ENCODE data around the gene EDC4. TPM values are rescaled to one million over a fixed set of nuclear protein-coding genes. Genes with fewer than 3 reads are reported as not detected.
"Not testable (repeated sequence)": the region's sequence is repeated elsewhere in the genome, so short reads cannot be mapped to it uniquely, and the experiment has no call there.

EDC4 gene, protein sequence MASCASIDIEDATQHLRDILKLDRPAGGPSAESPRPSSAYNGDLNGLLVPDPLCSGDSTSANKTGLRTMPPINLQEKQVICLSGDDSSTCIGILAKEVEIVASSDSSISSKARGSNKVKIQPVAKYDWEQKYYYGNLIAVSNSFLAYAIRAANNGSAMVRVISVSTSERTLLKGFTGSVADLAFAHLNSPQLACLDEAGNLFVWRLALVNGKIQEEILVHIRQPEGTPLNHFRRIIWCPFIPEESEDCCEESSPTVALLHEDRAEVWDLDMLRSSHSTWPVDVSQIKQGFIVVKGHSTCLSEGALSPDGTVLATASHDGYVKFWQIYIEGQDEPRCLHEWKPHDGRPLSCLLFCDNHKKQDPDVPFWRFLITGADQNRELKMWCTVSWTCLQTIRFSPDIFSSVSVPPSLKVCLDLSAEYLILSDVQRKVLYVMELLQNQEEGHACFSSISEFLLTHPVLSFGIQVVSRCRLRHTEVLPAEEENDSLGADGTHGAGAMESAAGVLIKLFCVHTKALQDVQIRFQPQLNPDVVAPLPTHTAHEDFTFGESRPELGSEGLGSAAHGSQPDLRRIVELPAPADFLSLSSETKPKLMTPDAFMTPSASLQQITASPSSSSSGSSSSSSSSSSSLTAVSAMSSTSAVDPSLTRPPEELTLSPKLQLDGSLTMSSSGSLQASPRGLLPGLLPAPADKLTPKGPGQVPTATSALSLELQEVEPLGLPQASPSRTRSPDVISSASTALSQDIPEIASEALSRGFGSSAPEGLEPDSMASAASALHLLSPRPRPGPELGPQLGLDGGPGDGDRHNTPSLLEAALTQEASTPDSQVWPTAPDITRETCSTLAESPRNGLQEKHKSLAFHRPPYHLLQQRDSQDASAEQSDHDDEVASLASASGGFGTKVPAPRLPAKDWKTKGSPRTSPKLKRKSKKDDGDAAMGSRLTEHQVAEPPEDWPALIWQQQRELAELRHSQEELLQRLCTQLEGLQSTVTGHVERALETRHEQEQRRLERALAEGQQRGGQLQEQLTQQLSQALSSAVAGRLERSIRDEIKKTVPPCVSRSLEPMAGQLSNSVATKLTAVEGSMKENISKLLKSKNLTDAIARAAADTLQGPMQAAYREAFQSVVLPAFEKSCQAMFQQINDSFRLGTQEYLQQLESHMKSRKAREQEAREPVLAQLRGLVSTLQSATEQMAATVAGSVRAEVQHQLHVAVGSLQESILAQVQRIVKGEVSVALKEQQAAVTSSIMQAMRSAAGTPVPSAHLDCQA (N-terminal part only)
- total RNA-seq, result 102 and 105 TPM in 2 replicates

DNA sequence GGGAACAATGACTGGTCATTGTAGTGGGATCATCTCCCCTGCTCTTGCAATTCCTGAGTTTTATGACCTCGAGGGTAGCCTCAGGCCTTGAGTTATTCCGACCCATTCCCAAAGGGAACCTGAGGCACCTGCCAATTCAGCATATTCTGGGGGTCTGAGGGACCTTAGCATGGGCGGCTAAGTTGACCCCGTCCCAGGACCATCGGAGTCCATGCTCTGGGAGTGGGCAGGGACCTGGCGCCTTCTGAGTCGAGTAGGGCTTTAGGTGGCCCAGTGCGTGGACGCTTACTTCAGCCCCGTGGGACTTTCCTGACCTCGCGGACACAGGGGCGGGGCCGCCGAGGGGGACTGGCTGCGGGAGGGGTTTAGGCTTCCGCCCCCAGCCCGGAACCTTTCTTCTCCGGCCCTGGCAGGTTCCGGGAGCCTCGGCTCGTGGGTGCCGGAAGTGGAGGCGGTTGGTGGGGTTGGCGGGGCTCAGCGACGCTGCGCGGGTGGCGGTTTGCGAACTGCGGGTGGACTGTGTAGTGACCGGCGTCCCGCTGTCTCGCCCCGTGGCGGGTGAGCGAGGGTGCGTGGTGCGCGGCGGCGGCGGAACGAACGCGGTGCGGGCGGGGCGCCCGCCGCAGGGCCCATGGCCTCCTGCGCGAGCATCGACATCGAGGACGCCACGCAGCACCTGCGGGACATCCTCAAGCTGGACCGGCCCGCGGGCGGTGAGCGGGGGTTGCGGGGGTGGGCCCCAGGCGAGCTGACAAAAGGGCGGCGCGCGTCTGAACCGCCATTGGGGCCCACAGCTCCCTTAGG is at the start of gene EDC4:
EDC4 (plus strand) TSS at position 422 of the 804 bp plus-strand sequence; CDS start at position 632, 210 bp downstream.
- intact Hi-C loops (cut with micrococcal nuclease), result loop anchor here (1.0 to 2.0 kb wide), 2 partner anchors 26 to 56 kb away; partner anchors contain the start of gene CENPT
- H3K4me1 Mint-ChIP-seq (ENCODE audit: low read depth), result peaks cover 21% of the 10 kb centered on the region

GRCh38 chr16:67825119-67825518 is 47.7 kb upstream of the EDC4 start:
- H3K36me3 Mint-ChIP-seq (ENCODE audit: low read depth), result no peaks in the 10 kb centered on the region
- DNase-seq (ENCODE audit: low spot score), result no peak
- intact Hi-C loops (cut with micrococcal nuclease), result no loop called here
- no peaks in the 10 kb centered on the region for H3K9me3 Mint-ChIP-seq
- H3K4me1 Mint-ChIP-seq (ENCODE audit: low read depth), result no peaks in the 10 kb centered on the region
- no peak overlapping the region for H3K4me3 Mint-ChIP-seq (ENCODE audit: low read depth)
- no peaks in the 10 kb centered on the region for H3K27me3 Mint-ChIP-seq (ENCODE audit: low read depth)
- no peak overlapping the region for H3K27ac Mint-ChIP-seq

More for the DNA sequence above, at the start of gene EDC4:
- Mint-ChIP-seq H3K4me3 (ENCODE audit: low read depth) (peak within 1 kb of the TSS; percentile 83), H3K27ac (peak within 1 kb of the TSS; percentile 89), H3K9me3 (no peaks in the 10 kb centered on the region), H3K27me3 (ENCODE audit: low read depth) (no peaks in the 10 kb centered on the region), H3K36me3 (ENCODE audit: low read depth) (peaks cover 35% of the 10 kb centered on the region)
- DNase-seq (ENCODE audit: low spot score), result peak; percentile 85

- intact Hi-C loops (cut with micrococcal nuclease), result no loop called here
- Mint-ChIP-seq H3K27ac (no peak overlapping the region), H3K36me3 (ENCODE audit: low read depth) (peaks cover 3% of the 10 kb centered on the region), H3K4me1 (ENCODE audit: low read depth) (no peaks in the 10 kb centered on the region), H3K27me3 (ENCODE audit: low read depth) (no peaks in the 10 kb centered on the region), H3K9me3 (no peaks in the 10 kb centered on the region), H3K4me3 (ENCODE audit: low read depth) (no peak overlapping the region)
- no peak for DNase-seq (ENCODE audit: low spot score)
Observed at GRCh38 chr16:67825906-67826305, 46.9 kb upstream of the EDC4 start.

DNA sequence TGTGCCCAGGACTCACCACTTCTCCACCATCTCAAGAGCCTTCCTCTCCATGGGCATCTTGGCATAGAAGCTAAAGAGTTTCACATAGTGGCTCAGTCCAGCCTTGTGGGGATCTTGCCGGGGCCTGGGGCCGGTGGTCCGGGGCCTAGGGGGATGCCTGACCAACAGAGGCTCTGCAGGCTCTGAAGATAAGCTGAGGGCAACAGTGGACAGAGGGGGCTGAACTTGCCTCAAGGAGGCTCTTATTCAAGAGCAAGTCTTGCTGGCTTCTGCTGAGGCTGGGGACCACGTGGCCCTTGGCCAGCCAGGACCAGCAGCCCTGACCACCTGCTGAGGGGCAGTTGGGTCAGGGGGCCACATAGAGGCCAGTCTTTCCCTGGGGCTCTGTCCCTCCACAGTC is 44.2 kb upstream of the EDC4 start:
- peaks cover 7% of the 10 kb centered on the region for H3K4me1 Mint-ChIP-seq (ENCODE audit: low read depth)
- no peaks in the 10 kb centered on the region for H3K27me3 Mint-ChIP-seq (ENCODE audit: low read depth)
- intact Hi-C loops (cut with micrococcal nuclease), result no loop called here
- H3K36me3 Mint-ChIP-seq (ENCODE audit: low read depth), result peaks cover 9% of the 10 kb centered on the region
- no peak overlapping the region for H3K27ac Mint-ChIP-seq
- H3K9me3 Mint-ChIP-seq, result no peaks in the 10 kb centered on the region
- H3K4me3 Mint-ChIP-seq (ENCODE audit: low read depth), result no peak overlapping the region
- no peak for DNase-seq (ENCODE audit: low spot score)

- peaks cover 9% of the 10 kb centered on the region for H3K36me3 Mint-ChIP-seq (ENCODE audit: low read depth)
- DNase-seq (ENCODE audit: low spot score), result no peak
- peaks cover 11% of the 10 kb centered on the region for H3K4me1 Mint-ChIP-seq (ENCODE audit: low read depth)
- peak overlapping the region; percentile 97 for H3K4me3 Mint-ChIP-seq (ENCODE audit: low read depth)
- no peaks in the 10 kb centered on the region for H3K9me3 Mint-ChIP-seq
- intact Hi-C loops (cut with micrococcal nuclease), result loop anchor here (1.0 kb wide), 3 partner anchors 8 to 27 kb away; partner anchors contain the start of genes NUTF2, RANBP10 and TSNAXIP1
- H3K27me3 Mint-ChIP-seq (ENCODE audit: low read depth), result no peaks in the 10 kb centered on the region
- peak overlapping the region; percentile 20 for H3K27ac Mint-ChIP-seq
Observed at GRCh38 chr16:67833030-67833414, 39.8 kb upstream of the EDC4 start.

DNA sequence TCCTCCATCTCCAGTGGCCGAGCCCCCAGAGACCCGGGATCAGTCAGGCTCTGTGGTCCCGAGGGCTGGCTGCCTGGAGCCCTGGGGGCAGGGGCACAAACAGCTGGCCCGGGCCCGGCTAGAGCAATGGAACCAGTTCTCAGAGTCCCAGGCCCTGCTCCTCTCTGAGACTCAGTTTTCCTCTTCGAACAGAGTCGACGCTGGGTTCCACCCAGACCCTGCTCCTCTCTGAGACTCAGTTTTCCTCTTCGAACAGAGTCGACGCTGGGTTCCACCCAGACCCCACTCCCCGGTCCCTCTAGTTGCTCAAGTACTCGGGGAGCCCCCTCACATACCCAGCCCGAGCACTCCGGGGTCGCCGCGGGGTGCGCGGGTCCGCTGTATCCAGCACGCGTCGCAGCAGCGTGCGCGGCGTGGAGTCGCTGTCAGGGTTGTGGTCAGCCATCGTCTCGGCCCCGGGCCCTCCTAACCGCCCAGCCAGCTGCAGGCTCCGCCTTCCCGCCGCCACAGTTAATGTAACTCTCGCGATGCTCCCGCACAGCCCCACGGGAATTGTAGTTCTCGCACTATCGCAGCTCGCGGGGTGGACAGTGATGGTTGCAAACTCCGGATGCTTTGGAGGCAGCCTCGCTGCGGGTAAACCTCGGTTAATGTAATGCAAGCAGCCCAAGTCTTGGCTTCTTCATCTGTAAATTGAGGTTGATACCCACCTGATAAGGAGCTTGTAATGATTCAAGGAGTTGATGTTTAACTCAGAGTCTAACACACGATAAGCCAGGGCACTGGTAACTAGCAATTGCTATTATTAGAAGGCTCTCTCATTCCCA is 39.2 kb upstream of the EDC4 start:
- peak; percentile 93 for DNase-seq (ENCODE audit: low spot score)
- H3K9me3 Mint-ChIP-seq, result no peaks in the 10 kb centered on the region
- intact Hi-C loops (cut with micrococcal nuclease), result loop anchor here (1.0 kb wide), 3 partner anchors 8 to 27 kb away; partner anchors contain the start of genes NUTF2, RANBP10 and TSNAXIP1
- H3K36me3 Mint-ChIP-seq (ENCODE audit: low read depth), result peaks cover 9% of the 10 kb centered on the region
- H3K4me1 Mint-ChIP-seq (ENCODE audit: low read depth), result peaks cover 11% of the 10 kb centered on the region
- H3K27me3 Mint-ChIP-seq (ENCODE audit: low read depth), result no peaks in the 10 kb centered on the region
- peak overlapping the region; percentile 89 for H3K27ac Mint-ChIP-seq
- peak overlapping the region; percentile 97 for H3K4me3 Mint-ChIP-seq (ENCODE audit: low read depth)

DNA sequence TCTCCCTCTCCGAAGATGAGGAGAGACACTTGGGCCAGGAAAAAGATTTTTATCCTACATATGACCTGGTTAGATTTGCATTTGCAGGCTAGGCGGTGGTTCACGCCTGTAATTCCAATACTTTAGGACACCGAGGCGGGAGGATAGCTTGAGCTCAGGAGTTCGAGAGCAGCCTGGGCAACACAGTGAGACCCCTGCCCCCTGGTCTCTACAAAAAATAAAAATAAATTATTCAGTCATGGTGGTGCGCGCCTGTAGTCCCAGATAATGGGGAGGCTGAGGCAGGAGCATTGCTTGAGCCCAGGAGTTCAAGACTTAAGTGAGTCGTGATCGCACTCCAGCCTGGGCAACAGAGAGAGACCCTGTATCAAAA is 38.6 kb upstream of the EDC4 start:
- H3K9me3 Mint-ChIP-seq, result no peaks in the 10 kb centered on the region
- no peaks in the 10 kb centered on the region for H3K27me3 Mint-ChIP-seq (ENCODE audit: low read depth)
- intact Hi-C loops (cut with micrococcal nuclease), result no loop called here
- DNase-seq (ENCODE audit: low spot score), result no peak
- peak overlapping the region; percentile 97 for H3K4me3 Mint-ChIP-seq (ENCODE audit: low read depth)
- peaks cover 9% of the 10 kb centered on the region for H3K36me3 Mint-ChIP-seq (ENCODE audit: low read depth)
- peaks cover 11% of the 10 kb centered on the region for H3K4me1 Mint-ChIP-seq (ENCODE audit: low read depth)
- no peak overlapping the region for H3K27ac Mint-ChIP-seq

DNA sequence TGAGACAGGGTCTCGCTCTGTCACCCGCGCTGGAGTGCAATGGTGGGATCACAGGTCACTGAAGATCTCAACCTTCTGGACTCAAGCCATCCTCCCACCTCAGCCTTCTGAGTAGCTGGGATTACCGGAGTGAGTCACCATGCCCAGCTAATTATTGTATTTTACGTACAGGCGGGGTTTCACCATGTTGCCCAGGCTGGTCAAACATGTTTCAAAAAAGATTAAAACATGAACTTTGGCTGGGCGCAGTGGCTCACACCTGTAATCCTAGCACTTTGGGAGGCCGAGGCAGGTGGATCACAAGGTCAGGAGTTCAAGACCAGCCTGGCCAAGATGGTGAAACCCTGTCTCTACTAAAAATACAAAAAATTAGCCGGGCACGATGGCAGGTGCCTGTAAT is 35.7 kb upstream of the EDC4 start:
- peaks cover 15% of the 10 kb centered on the region for H3K4me1 Mint-ChIP-seq (ENCODE audit: low read depth)
- H3K9me3 Mint-ChIP-seq; intact Hi-C loops (cut with micrococcal nuclease); H3K27me3 Mint-ChIP-seq (ENCODE audit: low read depth); H3K36me3 Mint-ChIP-seq (ENCODE audit: low read depth); H3K4me3 Mint-ChIP-seq (ENCODE audit: low read depth); DNase-seq (ENCODE audit: low spot score); H3K27ac Mint-ChIP-seq: not testable (repeated sequence)

- H3K27me3 Mint-ChIP-seq (ENCODE audit: low read depth), result no peaks in the 10 kb centered on the region
- intact Hi-C loops (cut with micrococcal nuclease), result no loop called here
- no peaks in the 10 kb centered on the region for H3K36me3 Mint-ChIP-seq (ENCODE audit: low read depth)
- H3K4me1 Mint-ChIP-seq (ENCODE audit: low read depth), result peaks cover 11% of the 10 kb centered on the region
- H3K9me3 Mint-ChIP-seq, result no peaks in the 10 kb centered on the region
- no peak overlapping the region for H3K4me3 Mint-ChIP-seq (ENCODE audit: low read depth)
- no peak for DNase-seq (ENCODE audit: low spot score)
- H3K27ac Mint-ChIP-seq, result no peak overlapping the region
Observed at GRCh38 chr16:67837811-67838210, 35.0 kb upstream of the EDC4 start.

- H3K27ac Mint-ChIP-seq, result peak overlapping the region; percentile 94
- no peaks in the 10 kb centered on the region for H3K27me3 Mint-ChIP-seq (ENCODE audit: low read depth)
- peaks cover 16% of the 10 kb centered on the region for H3K36me3 Mint-ChIP-seq (ENCODE audit: low read depth)
- no peak for DNase-seq (ENCODE audit: low spot score)
- intact Hi-C loops (cut with micrococcal nuclease), result loop anchor here (1.0 to 10.0 kb wide), 2 partner anchors 8 to 597 kb away; partner anchors contain the start of genes FHOD1 and SLC9A5
- H3K4me3 Mint-ChIP-seq (ENCODE audit: low read depth), result peak overlapping the region; percentile 89
- H3K4me1 Mint-ChIP-seq (ENCODE audit: low read depth), result peaks cover 29% of the 10 kb centered on the region
- H3K9me3 Mint-ChIP-seq, result no peaks in the 10 kb centered on the region
Observed at GRCh38 chr16:67841198-67841815, 31.5 kb upstream of the EDC4 start.
